KOPT-K1 (cell line): ENCODE results near the gene CMTM6.
A peak's percentile ranks its signal among the peaks of the same experiment; 100 is the strongest.

Source experiments
- H3K27ac ChIP-seq: fragments of 200-600 bp; sonication (generic); 2 replicates; pipeline ENCODE4 v1.5.1; 2016; ENCODE audit warnings: antibody characterized with exemption, mild to moderate bottlenecking, low read depth, low read length; ENCODE audit not compliant: poor library complexity, severe bottlenecking
- H3K36me3 ChIP-seq: fragments of 200-600 bp; sonication (generic); 2 replicates; pipeline ENCODE4 v1.5.1; 2017; ENCODE audit warnings: antibody characterized with exemption, mild to moderate bottlenecking, low read length, moderate library complexity; ENCODE audit not compliant: insufficient read depth
- H3K9me3 ChIP-seq: fragments of 200-600 bp; sonication (generic); 2 replicates; pipeline ENCODE4 v1.5.1; 2017; ENCODE audit warnings: antibody characterized with exemption, low read length, mild to moderate bottlenecking; ENCODE audit not compliant: insufficient read depth, poor library complexity, severe bottlenecking

The CMTM6 gene

GRCh38 chr3:32432711-32433530 lies 69.7 kb downstream of the CMTM6 start:
- Histone ChIP-seq H3K9me3 (no peaks in the 10 kb centered on the region), H3K36me3 (no peaks in the 10 kb centered on the region), H3K27ac (peak overlapping the region; percentile 43)

- Histone ChIP-seq H3K36me3 (no peaks in the 10 kb centered on the region), H3K9me3 (no peaks in the 10 kb centered on the region), H3K27ac (peak overlapping the region; percentile 43)
These were observed 70.5 kb downstream of the CMTM6 start for GRCh38 chr3:32432045-32432710.

GRCh38 chr3:32431481-32431880 lies 71.2 kb downstream of the CMTM6 start:
- Histone ChIP-seq H3K9me3 (no peaks in the 10 kb centered on the region), H3K36me3 (no peaks in the 10 kb centered on the region), H3K27ac (no peak overlapping the region)
